CD4-positive, alpha-beta T cell treated with Interleukin-1 beta for 1 hour (primary cell): ENCODE measurements around the gene EGLN3.
"Not testable (repeated sequence)": the region's sequence is repeated elsewhere in the genome, so short reads cannot be mapped to it uniquely, and the experiment has no call there.

Source experiments
- DNase-seq, 2 donors: peaks; one replicate each; pipeline ENCODE4 v3.0.0-alpha.2; 2020 to 2022

EGLN3 gene

DNA sequence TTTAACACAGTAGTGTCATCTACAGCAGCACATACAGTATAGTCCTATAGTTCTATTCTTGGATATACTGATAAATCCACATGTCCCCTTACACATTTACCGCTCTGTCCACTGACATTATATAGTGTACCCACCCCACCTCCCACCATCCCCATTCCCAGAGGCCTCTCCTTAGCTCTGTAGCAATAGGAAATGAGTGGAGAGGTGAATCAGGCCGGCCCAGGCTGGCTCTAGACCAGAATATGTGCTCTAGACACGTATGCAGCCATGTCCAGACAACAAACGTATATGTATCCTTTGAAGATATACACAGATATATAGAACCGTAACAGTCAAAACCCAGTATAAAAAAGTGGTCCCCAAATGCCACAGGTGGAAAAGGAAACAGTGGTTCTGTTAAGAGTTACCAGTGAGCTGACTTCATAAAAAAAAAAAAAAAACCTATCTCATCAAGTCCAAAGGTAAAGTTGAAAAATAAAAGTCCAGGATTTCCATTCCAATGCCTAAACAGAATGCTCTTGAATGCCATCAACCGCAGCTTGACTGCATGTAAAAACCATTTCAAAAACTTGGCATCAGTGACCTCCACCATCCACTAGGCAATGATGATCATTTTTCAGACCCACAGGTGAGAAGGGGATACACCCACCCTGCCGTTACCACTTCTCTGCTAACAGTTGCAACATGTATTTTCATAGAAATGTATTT, 16.7 kb downstream of the EGLN3 start:
- no peak for DNase-seq

DNA sequence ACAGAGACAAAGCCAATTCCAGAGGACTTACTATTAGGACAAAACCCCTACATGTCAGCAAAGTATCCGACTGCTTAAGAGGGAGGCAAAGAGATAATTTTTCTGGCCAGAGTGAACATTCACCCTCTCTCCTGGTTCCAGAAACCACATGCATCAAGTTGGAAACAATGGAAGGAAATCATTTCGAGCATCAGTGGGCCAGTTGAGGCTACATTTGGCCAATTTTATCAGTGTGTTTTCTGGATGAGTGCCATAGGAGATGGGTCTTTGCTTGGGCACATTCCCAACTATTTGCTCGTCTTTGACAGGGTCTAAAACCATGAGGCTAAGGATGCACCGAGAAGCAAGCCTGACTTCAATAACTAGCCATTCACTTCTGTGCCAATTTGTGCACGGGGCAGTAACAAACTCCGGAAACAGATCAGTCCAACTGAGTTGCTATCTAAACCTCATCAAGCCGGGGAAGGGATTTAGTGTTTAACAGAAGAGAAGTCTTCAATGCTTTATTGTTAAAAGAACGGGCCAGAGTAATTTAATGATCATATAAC, 17.4 kb downstream of the EGLN3 start:
- no peak for DNase-seq

DNA sequence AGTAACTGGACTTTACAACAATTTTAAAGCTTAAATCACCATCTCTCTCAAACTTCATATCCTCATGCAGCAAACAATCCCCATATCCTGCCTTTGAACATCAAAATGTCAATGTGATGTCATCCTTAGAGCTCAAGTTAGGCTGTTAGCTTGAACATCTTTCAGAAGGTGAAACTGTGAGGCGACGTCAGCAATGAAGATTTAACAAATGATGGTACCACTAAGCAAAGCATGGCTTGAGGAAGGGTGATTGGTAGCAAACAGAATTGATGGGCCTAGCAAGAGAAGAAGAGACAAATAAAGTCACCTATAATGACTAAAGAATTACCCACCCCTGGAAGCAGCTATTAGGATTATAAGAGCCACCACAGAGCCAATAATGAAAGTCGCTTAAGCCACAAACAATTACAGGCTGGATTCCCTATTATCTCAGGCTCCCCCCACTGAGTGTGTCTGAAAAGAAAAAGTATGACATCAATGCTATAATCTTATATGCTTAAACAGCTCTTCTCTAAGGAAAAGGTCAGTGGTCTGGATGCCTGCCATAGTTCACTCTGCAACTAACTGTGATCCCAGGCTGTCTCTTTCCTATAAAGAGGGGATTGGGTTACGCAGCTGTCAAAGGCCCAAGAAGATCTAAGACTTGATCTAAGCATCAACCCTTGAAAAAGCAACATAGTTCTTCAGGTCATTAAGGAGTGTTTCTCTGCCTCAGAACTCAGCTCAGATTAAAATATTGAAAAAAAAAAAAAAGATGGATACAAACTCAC, 18.1 kb downstream of the EGLN3 start:
- DNase-seq: no peak

DNA sequence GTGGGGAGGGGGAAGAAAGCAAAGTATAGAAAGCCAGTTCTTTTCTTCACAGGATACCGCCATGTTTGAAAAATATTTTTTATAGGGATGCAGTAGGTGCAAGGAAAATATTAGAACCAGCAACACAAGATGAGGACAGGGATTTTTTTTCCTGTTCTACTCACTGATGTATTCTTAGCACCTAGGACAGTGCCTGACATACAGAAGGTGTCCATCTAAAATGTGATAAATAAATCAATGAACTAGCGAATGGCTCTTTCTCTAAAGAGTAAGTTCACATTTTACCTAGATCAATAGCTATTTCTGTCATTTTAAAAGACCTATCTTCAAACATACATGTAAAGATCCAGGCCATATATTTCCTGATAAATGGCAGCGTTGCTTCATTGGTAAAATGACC, 18.8 kb downstream of the EGLN3 start:
- no peak for DNase-seq

DNA sequence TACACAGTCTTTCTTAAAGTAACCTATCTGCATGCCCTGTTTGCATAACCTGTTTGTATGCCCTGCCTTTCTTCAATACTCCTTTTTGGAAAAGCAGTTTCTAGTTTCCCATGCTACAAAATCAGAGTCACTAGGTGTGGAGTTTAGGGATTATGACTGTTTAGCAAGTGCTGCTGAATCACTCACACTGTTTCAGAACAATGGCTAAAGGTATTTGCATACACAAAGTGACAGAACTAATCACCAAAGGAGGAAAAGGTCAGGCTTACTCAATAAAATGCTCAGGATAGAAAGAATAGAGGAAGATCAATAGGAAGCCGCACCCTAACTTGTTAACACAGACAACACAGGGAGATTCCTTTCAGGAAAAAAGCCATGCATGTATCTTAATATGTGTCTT, 19.4 kb downstream of the EGLN3 start:
- DNase-seq: no peak

DNA sequence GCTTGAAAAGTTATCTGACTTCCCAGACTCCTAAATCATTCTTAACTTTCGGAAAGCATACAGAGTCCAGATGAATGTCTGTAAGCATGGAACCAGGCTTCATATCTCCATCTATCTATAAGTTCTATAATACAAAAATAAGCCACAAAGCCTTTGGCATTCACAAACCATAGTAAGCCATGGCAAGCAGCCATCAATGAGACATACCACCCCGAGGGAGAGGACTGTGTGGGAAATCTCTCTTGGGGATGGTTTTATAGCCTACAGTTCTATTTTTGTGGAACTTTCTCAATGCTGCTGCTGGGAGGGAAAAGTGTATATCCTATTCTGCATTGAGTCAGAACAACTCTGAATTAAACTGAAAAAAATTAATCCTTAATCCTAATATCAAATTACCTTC, 20.4 kb downstream of the EGLN3 start:
- no peak for DNase-seq

DNA sequence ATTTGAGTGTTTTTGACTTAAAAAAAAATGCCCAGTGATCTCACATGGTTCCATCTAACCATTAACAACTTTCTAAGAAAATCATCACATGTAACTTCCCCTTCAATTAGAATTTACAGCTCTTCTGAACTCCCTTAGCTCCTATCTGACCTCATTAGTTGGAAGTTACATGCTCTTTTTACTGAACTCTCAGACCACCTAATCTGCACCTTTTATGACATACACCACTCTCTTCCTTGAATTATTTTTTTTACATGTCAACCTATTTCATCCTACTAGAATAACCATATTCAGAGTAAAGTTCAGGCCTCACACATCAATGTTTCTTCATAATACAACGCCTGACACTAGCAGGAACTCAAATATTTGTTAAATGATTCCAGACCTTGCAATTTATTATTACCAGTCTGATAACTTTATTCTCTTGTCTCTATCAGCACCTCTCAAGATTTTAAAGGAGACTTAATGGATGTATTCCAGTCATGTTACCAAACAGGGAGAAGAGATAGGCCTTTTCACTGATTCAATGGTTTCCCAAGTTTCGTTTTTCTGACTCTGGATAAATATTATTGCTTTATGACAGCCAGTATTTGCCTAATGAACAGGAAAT, 21.0 kb downstream of the EGLN3 start:
- DNase-seq: no peak

DNA sequence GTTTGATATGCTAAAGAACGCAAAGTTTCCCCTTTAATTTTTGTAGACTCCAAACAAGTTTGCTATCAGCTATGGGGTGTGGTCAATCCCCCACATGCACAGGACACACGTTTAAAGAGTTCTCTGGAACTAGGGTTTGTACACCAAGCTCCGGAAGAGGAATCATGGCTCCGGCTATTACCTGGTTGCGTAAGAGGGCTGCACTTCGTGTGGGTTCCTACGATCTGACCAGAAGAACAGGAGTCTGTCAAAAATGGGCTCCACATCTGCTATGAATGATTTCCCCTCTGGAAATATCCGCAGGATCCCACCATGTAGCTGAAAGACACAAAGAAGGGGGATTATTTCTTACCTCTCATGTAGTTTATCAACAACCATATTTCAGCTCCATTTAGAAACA, 22.0 kb downstream of the EGLN3 start:
- no peak for DNase-seq

DNA sequence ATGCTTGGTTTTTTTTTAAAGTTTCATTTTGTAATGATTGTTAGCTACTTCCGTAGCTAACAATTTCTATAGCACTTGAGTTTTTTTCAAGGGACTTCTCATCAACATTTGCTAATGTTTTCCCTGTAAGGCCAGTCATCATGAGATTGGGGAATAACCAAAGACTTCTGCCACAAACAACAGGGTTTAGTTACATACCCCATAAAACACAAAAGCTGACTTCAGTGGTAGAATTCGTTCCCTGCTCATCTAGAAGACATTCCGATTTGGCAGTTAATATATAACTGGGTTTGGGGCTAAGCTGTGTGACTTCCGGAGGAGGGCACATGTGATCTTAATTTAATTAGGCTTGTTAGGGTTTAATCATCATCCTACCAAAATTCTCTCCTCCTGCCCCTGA, 22.9 kb downstream of the EGLN3 start:
- no peak for DNase-seq

DNA sequence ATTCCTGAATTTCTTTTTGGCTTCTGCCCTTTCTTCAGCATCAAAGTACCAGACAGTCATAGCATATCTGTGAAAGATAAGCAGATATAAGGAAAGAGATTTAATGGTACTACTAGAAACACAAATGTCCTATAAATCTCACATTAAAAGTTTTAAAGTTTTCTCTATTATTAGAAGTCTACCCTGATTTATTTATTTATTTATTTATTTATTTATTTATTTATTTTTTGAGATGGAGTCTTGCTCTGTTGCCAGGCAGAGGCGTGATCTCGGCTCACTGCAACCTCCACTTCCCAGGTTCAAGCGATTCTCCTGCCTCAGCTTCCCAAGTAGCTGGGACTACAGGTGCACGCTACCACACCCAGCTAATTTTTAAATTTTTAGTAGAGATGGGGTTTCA, 23.9 kb downstream of the EGLN3 start:
- DNase-seq: not testable (repeated sequence)

DNA sequence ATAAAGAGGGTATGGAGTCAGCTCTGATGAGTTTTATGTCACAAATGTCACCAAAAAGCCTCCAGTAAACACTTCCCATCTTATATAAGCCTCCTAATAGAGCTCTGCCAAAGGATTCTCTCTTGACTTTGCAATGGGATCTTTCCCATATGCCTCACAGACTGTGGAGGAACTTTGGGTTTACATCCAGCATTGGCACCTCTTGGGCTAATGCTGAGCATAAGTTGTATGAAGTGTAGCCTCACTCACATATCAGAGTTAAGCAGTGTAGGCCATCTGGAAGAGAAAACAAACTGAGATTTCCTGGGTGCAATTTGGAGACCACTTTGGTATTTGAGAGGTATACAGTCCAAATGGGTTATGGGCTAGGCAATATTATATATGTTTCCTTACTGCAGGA, 24.9 kb downstream of the EGLN3 start:
- no peak for DNase-seq

DNA sequence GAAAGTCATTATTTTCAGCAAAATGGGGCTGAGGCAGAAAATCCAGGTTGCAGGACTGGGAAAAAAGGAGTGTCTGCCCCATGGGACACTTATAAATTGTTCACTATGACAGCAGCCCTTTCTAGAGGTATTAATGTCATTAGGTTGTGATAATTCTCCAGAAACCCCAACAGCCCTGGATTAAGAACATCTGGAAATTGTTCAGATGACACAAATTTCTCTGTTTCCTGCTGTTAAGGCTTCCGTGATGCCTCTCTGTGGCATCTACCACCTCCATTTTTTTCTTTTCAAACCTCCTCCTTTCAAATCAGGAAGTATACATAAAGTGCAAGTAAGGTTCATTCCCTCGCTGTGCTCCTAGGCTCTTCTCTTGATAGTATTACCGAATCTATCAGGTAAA, 25.6 kb downstream of the EGLN3 start:
- no peak for DNase-seq

DNA sequence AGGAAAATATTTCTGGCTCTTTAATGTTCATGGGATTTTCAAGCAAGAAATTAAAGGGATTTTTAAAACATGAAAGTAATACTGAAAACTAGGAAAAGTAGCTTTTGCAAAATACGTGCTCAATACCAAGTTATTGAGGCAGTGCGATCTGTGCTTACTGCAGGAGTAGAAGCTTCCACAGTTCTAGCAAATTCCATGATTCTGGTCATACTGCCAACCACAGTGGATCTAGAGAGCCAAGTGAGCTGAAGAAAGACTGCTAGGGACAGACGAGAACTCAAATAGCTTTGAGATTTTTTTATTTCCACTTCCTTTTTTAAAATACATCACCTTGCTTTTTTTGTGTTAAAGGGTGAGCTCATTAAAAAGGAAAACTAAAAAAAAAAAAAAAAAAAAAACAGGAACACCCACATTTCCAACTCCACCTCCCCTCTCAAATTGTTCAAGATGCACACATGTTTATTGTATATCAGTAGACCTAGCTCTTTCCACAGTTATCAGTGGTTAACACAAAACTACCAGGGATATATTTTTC, 26.2 kb downstream of the EGLN3 start:
- DNase-seq: no peak

DNA sequence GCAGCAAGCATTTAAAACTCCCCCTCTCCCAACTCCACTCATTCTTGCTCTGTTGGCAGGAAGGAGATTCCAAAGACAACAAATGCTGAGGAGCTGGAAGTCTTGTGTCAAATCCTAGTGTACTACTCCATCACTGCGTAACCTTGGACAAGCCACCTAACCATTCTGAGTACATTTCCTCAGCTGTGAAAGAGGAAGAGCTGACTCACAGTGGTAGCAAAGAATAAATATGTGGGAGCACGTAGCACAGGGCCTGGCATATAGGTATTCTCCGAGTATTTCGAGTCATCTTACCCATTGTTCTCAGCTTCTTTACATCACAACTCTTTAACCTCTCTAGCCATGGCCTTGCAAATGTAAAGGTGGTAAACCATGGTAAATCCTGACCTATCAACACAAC, 28.7 kb downstream of the EGLN3 start:
- no peak for DNase-seq

DNA sequence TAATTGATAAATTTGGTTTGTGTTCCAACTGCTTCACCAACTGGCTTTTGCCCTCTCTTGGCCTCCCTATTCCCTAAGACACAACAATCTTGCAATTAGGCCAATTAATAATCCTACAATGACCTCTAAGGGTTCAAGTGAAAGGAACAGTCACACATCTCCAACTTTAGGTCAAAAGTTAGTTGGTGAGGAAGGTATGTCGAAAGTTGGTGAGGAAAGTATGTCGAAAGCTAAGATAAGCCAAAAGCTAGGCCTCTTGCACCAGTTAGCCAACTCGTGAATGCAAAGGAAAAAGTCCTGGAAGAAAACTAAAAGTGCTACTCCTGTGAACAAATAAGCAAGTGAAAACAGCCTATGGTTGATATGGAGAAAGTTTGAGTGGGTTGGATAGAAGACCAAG, 32.6 kb downstream of the EGLN3 start:
- DNase-seq: no peak

DNA sequence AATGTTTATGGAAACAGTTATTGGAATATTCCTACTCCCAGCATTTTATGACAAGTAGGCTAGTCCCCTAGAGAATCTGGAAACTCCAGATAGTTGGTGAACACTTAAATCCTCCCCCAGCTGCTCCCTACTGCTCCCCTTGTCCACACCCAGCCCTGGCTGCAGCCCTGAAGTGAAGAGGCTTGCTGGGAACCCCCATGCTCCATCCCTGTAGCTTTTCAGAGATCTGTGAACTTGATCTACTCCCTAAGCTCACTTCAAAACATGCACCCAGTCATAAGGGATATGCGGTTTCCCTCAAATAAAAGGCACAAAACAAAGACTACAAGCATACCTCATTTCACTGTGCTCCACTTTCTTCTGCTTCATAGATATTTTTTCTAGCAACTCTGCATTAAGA, 33.2 kb downstream of the EGLN3 start:
- DNase-seq: no peak

DNA sequence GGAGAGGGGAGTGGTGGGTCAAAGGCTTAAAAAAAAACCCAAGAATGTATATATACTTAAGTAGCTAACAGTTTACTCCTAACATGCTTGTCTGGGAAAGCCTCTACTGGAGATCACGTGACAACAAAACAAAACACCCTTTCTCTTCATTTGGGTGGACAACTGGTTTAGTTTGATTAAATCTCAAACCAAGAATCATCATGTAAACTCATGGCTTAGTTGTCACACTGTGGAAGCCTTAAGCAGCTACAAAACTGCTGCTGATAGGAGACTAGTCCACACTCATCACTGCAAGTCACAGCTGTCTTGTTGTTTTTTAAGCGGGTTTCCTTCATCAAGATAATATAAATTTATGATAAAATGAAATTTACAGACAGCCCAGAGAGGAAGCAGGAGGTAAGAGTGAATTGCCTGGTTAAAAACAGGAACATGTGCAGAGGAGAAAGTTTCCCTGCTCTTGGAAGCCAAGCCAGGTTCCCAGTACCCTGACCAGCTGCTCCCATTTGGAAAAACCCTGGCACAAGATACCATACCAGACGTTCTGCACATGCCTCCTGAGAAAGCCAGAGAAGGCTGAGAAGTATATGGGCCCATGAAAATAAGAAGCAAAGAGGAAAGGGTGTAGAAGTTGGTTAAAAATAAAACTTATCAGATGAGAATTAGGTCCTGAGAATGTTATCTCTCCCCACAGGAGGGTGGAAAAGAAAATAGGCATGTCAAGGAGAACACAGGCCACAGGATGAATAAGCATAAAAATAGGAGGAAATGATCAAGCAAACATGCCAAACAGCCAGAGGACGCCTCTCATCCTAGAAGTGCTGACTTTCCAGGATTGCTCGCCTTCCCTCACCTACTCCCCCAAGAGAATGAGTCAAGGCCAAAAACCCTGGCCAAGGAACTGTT, 34.0 kb downstream of the EGLN3 start:
- DNase-seq: no peak

DNA sequence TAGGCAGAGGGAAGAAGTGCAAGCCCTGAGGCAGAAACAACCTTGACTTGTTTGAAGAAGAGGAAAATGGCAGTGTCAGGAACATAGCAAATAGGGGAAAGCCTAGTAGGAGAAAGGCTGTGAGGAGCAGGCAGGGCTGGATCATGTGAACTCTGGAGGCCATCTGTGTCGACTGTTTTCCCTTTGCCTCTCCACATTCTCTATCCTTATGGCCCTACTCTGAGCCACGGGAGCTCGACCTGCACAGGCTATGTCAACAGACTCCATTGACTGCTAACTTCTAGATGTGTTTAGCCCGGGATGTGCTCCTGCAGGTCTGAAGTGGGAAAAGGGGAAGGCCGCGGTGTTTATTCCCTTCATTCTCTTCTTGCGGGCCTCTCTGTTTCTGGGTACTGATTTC, 35.2 kb downstream of the EGLN3 start:
- no peak for DNase-seq

DNA sequence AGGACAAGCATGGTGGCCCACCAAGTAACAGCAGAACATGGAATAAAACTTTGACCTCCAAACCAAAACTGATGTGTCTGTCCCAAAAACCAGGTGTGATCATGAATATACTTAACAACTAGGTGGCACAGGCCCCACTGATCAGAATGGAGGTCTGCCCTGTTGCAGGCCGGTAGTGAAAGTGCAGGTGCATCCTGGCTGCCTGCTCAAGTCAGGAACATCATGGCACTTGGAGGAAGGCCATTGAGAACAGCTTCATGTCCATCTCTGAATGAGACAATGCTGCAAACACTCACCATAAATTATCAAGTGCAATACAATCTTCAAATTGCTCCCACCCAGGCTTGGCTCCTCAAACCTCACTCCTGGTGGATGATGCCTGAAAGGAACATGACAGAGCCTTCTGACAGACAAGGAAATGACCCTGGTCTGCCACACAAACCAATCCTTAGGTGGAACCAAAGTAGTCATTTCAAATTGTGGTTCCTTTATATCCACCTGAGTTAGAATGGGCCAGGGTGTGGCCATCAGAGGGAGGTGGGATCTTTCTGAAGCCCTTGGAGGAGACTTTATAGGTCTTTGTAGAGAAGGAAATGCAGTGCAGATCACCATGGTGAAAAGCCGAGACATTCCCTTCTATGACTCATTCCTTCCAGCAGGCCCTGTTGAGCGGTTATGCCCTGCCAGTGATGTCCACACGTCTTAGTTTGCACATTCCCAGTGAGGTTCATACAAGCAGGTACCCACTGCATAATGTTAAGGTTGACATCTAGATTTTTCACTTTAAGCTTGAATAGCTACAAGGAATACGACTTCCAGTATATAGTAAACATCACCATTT, 36.0 kb downstream of the EGLN3 start:
- DNase-seq: no peak

DNA sequence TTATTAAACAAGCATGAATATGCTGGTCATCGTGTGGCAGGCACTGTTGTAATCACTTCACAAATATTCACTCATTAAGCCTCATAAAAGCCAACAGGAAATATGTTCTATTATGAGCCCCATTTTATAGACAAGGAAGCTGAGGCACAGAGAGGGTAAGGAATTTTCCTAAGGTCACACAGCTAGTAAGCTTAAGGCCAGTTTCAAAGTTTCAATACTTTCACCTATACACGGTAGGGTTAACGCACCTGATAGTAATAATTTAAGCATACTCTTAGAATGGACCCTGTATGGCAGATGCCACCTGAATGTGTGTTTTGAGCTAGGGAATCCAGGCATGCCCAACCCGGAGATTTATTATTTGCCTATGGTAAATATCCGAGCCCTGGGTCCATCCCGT, 39.8 kb downstream of the EGLN3 start:
- no peak for DNase-seq

DNA sequence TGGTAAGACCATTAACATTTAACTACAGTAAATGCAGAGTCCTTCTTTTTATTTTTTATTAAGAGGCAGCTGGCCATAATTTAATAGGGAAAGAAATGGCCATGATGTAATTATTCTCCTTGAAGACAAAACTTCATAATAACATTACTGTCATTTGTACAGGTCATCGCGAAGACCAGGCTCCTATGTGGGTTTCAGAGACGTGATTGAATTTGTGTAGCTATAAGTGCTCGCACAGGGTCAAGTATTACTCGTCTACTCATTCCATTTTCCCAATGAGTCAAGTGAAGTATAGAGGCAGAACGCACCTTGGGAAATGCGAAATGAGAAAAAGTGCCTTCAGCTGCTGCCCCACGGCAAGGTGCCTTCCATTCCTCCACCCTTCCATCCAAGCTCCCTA, 40.4 kb downstream of the EGLN3 start:
- no peak for DNase-seq
